Retina (tissue), 1 donor: ENCODE data around the gene CALN1.
A peak's percentile ranks its signal among the peaks of the same experiment; 100 is the strongest.
"Not testable (repeated sequence)": the region's sequence is repeated elsewhere in the genome, so short reads cannot be mapped to it uniquely, and the experiment has no call there.

Source experiments
- DNase-seq: peaks from one replicate; pipeline ENCODE4 v3.0.0-alpha.2; 2016

Gene CALN1

DNA sequence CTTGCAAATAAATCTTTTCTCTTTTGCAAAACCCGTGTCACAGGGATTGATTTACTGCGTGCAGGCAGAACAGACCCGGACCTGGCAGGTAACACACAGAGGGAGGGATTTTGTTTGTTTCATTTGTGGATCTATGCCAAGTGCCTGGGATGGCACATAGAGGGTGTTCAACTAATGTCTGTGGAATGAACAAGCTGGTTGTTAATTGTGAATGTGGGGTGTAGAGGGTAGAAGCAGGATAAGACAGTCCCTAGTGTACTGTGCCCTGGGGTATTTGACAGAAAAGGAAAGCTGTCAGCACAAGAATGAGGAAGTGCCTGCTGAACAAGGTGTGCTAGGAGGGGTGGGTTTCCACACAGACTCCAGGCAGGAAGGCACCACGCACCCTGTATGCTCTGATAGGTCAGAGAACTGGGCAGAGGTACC, 331.8 kb downstream of the CALN1 start:
- DNase-seq = no peak

DNA sequence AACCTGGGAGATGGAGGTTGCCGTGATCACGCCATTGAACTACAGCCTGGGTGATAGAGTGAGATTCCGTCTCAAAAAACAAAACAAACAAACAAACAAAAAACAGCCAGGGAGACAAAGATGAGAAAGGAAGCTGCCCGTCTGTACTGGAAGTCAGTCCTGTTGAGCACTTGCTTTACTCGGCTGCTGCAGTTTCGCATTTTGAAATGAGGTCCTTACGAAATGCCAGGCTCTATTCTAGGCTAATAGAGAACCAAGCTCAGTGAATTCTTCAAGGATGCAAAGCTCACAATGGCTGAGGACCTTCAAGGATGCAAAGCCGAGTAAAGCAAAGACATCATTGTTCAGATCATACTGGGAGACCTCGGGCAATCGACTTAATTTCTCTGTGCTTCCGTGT, 333.3 kb downstream of the CALN1 start:
- DNase-seq = no peak

DNA sequence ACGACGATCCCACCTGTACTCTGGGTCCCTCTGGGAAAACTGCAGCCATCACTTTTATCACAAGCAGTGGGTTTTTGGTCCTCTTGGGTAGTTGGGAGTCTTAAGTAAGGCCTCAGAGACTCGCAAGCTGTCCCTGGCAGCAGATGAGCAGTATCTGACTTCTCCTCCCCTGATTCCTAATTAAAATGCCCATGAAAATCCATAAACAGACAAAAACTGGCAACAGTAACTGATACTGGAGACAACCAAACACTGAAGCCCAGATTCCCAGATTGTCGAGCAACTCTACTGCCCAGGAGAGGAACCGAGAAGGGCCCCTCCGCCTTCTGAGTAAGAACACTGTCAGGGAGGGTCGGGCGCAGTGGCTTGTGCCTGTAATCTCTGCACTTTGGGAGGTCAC, 333.8 kb downstream of the CALN1 start:
- no peak for DNase-seq

DNA sequence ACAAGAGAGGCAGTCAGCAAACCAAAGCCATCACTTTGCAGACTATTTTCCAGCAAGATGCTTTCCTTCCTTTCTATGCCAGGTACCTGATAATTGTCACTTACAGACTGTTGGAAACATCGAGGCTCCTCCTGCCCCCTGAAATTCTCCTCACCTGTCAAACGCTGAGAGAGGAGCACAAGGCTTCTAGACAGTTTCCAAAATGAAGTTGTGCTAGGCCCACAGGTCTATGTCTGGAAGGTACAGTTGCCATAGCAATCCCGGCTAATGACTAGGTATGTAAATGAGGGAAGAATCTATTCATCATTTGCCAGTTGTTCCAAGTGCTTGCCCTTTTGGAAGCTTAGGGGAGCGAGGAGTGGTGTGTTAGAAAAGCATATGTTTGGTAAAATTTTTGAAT, 334.4 kb downstream of the CALN1 start:
- no peak for DNase-seq

DNA sequence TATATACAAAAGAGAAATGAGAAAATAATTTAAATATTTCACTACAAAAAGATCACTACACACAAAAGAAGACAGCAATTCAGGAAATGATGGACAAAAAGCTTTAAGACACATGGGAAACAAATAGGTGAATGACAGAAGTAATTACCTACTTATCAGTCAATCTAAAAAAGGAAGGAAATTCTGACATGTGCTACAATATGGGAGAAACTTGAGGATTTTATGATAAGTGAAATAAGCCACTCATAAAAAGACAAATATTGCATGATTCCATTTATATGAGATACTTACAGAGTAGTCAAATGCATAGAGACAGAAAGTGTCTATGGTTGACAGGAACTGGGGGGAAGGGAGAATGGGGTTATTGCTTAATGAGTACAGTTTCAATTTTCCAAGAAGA, 339.2 kb downstream of the CALN1 start:
- no peak for DNase-seq

DNA sequence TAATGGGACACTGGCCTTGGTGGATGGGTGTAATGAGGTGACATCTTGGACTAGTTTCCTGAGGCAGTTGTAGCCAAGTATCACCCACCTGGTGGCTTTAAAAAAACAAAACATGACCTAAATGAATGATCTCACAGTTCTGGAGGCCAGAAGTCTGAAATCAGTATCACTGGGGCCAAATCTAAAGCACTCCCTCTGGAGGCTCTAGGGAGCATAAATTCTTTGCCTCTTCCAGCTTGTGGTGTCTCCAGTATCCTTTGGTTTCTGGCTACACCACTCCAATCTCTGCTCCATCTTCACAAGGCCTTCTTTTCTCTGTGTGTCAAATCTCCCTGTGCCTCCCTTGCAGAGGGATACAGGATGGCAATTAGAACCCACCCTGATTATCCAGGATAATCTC, 342.9 kb downstream of the CALN1 start:
- DNase-seq = no peak

DNA sequence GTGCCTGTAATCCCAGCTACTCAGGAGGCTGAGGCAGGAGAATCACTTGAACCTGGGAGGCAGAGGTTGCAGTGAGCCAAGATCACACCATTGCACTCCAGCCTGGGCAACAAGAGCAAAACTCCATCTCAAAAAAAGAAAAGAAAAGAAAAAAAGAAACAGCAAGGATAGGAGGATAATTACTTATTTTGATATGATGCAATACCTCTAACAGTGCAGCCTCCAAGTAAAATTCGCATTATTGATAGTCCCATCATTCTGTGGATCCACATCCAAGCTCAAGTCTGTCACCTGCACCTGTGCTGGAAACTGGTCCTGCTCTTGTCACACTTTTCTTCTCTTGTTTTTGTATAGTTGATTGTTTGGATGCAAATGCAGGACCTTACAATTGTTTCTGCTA, 346.4 kb downstream of the CALN1 start:
- DNase-seq = not testable (repeated sequence)

DNA sequence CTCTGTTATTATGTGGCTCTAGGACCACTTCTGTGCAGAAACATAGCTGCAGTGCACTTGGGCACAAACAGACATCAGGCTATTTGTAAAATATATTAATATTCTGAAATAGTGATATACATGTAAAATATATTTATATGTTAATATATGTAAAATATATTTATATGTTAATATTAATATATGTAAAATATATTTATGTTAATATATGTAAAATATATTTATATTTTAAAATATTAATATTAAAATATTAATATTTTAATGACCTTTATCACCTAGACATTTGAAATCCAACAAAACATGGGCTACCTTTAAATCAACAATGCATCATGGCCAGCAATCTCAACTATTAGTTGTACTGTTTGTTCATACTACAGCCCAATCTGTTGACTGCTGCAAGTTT, 347.2 kb downstream of the CALN1 start:
- no peak for DNase-seq

DNA sequence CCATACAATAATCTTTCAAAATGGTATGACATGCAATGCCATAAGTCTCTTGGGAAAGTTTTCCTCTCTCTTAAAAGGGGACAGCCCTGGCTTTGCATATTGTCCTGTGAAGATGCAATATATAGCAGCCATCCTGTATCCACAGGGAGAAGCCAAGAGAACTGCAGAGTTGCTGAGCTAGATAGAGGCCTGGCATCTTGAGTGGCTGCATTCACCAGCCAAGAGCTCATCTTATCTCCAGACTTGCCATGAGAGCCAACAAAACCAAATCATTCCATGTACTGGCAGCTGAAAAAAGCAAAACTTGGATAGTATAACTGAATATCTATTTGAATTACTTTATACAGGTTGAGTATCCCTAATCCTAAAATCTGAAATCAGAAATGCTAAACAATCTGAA, 348.8 kb downstream of the CALN1 start:
- DNase-seq = no peak

DNA sequence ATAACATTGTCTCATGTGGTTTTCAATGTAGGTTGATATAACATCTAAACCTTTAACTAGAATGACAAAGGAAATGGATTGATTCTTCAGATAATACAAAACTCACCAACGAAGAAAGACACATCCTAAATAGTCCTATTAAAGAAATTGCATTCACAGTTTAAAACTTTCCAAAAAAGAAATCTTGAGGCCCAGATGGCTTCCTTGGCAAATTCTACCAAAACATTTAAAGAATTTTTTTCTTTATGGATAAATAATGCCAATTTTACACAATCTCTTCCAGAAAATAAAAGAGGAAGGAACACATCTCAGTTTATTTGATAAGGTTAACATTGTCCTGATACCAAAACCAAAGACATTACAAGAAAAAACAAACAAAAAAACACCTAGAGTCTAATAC, 349.5 kb downstream of the CALN1 start:
- DNase-seq = no peak

DNA sequence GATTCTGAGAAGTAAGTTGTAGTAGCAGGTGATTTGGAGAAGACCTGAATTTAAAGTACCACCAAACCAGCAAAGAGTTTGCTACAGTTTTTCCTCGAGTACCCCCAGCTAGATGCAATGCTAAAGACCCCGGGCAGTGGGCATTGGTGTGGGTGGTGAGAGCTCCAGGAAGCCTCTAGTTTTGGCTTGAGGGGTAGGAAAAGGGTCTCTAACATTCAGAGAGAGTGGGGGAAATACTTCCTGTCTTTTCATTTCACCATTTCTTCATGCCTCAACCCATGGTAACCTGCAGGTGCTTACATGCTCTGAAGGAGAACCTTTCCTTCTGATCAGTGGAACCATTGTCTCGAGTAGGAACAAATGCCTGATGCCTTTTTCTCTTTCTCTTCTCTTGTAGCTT, 352.2 kb downstream of the CALN1 start:
- DNase-seq = no peak

DNA sequence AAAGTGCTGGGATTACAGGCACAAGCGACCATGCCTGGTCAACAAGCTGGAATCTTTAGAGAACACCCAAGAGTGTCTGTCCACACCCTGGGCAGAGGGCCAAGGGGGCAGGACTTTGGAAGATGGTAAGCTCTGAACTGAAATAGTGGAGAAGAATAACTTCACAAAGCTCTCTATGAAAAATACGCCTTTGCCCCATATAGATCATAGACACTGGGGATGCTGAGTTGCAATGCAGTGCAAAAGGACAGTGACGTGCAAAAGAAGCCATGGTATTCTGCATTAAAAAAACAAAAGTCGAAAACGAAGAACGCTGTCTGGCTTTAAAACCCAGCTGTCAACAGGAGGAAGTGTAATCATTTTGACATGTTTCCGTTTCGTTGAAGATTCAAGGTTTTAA, 353.6 kb downstream of the CALN1 start:
- DNase-seq = peak; percentile 19

DNA sequence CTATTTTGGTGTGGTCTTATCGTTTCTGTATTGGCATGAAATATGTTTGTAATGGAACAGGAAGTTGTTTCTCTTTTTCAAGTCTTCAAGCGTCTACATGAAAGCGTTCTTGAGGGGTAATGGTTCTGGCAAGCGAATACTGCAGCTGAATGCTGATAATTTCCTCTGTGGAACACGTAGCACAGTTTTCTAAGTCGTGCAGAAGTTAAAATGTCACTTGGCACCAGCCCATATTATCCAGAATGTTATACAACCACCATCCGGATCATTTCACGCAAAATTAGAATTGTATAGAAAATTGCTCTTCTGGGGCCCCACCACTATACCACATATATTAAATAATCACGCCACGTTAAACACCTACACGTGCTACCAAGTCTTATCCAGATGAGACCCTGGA, 354.3 kb downstream of the CALN1 start:
- DNase-seq = no peak

DNA sequence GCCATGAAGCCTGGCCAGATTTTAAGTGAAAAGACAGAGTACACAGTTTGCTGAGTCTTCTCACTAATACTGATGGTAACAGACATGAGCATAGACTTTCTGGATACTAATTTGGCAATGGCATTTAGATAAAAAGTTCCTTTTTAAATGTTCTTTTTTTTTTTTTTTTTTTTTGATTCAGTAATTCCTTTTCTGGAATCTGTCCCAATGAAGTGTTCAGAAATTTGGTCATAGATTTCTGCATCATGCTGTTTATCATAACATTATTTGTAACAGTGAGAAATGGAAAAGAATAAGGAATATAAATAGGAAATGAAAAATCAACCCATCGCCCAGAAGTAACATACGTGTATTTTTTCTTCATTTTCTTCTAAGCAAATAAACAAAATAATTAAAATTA, 354.9 kb downstream of the CALN1 start:
- DNase-seq = no peak

DNA sequence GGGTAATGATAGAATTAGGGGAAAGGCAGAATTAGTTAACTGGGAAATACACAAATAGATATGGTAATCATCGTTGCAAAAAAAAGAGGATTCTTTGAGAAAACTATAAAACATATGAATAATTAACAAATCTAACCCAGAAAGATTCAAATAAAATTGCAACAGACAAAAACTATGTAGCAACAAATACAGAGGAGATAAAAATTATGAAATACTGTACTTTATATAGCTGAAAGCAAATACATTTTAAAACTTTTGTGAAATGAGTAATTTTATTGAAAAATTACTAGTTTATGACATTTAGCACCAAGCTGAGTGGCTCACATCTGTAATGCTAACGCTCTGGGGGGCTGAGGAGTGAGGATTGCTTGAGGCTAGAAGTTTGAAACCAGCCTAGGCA, 356.7 kb downstream of the CALN1 start:
- no peak for DNase-seq

DNA sequence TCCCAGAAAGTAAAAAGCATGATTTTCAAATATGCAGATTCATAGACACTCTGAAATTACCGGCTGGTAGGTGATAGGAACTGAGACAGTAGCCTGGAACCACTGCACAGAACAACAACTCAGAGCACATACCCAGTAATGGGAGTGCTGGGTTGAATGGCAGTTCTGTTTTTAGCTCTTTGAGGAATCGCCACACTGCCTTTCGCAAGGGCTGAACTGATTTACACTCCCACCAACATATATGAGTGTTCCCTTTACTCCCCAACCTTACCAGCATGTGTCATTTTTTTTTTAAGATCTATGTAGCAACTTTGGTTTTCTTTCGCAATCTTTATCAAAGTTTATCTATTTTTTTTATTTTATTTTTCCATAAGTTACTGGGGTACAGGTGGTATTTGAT, 358.8 kb downstream of the CALN1 start:
- DNase-seq = no peak

DNA sequence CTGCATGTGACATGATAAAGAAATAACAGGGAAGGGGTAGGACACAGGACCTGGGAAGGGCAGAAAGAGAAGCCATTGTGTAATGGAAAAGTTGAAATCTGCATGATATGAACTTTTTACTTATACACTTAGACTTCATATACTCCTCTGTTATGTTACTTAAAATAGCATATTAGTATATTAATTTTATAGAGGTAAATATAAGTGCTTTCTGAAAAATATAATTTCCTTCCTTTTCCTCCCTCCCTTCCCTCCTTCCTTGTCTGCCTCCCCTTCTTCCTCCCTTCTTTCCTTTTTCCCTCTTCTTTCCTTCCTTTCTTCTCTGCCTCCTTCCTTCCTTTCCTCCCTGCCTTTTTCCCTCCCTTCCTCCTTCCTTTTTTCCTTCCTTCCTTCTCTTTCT, 363.7 kb downstream of the CALN1 start:
- DNase-seq = no peak

DNA sequence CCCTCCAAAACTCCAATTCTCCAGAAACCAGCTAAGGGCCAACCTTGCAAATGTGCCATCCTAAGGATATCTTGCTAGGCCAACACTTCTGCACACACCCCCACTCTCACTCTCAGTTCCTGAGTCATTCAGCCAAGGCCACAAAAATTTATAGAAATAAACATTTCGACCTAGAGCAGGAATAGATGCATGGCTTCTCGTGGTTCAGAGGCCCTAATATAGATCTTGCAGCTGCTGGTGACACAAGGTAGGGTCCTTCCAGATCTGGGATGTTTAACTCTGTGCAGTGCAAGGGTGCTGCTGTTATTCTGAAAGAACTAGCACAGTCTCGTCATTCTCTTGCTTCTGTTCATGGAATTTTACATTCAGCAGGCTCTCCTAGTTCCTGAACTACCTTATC, 369.3 kb downstream of the CALN1 start:
- no peak for DNase-seq

DNA sequence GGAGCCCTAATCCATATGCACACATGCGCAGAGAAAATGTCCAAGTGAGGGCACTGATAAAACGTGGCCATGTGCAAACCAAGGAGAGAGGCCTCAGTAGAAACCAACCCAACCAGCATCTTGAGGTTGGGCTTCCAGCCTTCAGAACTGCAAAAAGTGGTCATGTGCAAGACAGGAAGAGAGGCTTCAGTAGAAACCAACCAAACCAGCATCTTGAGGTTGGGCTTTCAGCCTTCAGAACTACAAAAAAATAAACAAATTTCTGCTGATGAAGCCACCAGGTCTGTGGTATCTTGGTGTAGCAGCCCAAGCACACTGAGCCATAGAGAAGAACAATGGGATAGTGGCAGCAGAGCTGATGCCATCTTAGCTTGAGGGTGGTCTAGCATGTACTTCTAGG, 371.5 kb downstream of the CALN1 start:
- DNase-seq = no peak

DNA sequence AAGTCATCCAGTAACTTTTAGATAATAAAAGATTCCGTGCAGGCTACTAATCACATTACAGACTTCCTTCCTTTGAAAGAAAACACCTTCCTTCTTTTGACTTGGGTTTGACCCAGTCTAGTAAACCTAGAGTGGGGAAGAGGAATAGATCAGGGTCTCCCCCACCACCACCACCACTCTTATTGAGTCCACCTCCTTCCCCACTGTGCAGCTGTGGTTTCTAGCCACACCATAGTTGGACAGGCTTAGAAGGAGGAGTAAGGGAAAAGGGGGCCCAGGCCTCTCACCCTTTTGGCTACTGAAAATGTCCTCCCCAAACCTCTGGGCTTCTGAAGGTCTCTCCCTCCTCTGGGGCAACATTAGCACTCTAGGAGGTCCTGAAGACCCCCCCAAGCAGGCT, 372.7 kb downstream of the CALN1 start:
- DNase-seq = no peak

DNA sequence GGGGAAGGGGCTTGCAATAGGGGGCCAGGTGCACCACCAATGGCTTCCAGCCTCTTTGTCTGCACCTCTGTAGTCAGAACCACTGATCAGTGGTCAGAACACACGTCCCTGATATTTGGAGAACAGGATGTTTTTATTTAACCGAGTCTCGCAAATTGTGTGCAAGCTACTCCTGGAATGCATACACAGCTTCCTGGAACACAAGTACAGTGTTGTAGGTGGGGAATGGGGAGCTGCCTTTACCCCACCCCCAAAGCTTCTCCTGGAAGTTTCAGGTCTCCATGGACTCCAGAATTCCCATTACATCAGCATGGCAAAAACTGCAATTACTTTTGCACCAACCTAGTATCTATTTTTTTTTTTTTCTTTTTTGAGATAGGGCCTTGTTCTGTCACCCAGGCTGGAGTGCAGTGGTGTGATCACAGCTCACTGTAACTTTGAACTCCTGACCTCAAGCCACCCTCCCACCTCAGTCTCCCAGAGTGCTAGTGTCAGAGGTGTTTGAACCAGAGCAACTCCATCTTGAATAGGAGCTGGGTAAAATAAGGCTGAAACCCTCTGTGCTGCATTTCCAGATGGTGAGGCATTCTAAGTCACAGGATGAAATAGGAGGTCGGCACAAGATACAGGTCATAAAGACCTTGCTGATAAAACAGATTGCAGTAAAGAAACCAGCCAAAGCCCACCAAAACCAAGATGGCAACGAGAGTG, 374.0 kb downstream of the CALN1 start:
- DNase-seq = no peak

DNA sequence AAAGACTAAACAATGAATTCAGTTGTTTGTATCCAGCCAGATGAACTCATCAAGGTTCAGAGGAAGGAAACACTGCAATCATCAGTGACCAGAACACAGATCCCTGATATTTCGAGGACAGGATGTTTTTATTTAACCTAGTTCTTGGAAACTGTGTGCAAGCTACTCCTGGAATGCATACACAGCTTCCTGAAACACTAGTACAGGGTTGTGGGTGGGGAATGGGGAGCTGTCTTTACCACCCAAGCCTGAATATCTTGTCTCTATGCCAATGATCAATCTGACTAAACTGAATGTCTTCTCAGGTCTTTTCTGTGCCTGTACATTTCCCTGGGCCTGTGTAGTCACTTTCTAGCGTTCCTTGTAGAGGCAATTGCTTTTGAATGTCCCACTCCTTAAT, 374.6 kb downstream of the CALN1 start:
- DNase-seq = no peak

DNA sequence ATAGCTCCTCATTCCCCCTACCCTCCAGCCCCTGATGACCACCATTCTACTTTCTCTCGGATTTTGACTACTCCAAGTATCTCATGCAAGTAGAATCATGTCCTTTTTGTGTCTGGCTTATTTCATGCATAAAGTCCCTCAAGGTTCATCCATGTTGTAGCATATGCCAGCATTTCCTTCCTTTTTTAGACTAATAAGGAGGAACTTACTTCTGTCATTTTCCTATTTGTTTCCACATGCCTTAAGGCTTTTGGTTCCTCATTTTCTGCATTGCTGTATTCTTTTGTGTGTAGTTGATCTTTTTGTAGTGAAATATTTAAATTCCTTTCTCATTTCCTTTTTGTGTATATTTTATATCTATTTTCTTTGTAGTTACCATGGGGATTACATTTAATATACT, 376.9 kb downstream of the CALN1 start:
- no peak for DNase-seq

DNA sequence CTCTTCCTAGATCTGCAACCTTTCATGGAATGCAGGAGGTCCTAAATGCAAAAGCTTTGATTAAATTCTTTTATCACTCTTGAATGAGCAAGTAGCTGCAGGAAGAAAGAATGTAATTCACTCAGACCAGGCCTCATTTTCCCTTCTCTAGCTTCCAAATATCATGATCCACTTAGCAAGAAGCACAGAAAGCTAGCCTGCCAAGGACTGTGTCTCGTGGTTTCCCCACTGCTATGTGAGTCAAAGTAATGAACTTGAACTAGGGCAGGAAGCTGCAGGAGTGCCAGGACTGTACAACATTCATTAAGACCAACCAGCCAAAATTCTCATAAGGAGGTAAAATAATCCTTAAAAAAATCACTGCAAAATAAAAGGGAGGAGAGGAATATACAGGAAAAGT, 379.2 kb downstream of the CALN1 start:
- DNase-seq = peak; percentile 2

DNA sequence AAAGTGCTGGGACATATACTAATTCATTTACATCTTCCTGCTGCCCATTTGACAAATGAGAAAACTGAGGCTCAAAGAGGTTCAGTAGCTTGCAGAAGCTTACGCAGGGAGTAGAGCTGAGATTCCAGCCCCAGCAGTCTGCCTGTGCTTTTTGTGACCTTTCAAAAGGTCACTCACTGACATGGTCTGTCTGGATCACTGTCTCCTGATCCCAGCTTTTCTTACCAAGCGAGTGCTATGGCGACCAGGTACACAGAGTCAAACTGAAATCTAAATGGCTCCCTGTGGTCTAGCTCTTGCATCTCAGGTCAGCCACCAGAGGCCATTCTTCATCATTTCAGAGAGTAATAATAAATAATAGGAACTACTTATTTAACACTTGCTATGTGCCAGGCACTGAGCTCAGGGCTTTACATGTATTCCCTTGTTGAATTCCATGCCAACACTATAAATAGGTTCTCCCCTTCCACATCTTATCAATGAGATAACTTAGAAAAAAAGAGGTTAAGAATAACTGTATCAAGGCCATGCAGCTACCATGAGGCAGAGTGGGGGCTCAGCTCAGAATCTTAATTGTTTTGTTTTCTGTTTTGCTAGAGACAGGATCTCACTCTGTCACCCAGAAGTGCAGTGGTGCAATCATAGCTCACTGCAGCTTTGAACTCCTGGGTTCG, 381.0 kb downstream of the CALN1 start:
- no peak for DNase-seq
